ENCODE results near the gene CCR7.

- TF ChIP-seq EZH2phosphoT487 (IDR thresholded peaks at IDR 0.05; ENCODE audit: insufficient read depth, low read depth) (no peak), EZH2 (IDR thresholded peaks at IDR 0.05; ENCODE audit: insufficient read depth, poor library complexity, severe bottlenecking) (no peak)
Measured at GRCh38 chr17:40515011-40515410, 50.3 kb downstream of the CCR7 start.

Data from GM23248 (cell line).